GM19463 (cell line): Measurements from ENCODE around the gene BCR.

Experiments used
- ATAC-seq: cut with Tn5 transposase; IDR thresholded peaks from one replicate; pipeline ENCODE4 v1.9.1; 2021; ENCODE audit warnings: mild to moderate bottlenecking, moderate library complexity; ENCODE audit not compliant: unreplicated experiment

Gene BCR

DNA sequence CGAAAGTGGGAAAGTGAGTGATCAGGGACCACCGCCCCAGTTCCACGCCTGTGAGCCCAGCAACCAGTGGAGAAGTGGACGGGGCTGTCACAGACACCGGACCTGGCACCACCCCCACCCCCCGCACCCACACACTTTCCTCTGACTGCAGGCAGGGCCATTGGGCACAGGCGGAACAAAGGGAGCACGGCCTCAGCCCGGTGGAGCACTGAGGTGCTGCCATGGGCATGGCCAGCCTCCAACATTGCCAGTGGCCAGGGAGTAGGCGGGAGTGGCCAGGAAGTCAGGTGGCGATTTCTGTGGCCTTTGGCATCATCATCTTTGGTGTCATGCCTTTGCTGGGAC, 78.5 kb downstream of the BCR start:
- no peak for ATAC-seq

DNA sequence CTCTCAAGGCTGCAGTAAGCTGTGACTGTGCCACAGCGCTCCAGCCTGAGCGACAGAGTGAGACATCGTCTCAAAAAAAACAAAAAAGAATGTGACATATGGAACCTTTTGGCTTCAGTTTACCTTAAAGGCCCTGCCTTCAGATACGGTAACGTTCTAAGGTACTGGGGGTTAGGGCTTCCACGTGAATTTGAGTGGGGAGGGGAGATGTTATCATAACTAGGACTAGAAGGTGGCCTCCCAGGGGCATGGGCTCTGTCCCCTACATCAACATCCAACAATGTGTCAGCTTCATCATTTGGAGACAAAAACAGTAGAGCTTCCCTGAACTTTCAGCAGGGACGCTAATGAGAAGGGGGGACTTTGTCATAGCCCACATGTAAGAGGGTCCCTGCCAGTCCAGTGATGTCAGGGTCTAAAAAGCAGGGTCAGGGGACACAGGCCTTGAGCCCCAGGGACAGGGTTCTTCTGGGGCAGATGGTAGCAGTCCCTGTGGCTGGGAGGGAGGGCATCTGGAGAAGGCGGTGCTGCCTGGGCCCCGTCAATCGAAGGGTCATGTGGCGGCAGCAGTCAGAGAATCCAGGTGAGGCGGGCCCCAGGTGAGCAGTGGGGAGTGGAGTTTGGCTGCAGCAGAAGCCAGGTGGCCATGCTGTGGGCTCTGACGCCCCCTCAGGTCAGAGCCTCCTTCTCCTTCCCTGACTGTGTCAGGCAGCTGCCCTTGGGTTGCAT, 79.8 kb downstream of the BCR start:
- no peak for ATAC-seq

DNA sequence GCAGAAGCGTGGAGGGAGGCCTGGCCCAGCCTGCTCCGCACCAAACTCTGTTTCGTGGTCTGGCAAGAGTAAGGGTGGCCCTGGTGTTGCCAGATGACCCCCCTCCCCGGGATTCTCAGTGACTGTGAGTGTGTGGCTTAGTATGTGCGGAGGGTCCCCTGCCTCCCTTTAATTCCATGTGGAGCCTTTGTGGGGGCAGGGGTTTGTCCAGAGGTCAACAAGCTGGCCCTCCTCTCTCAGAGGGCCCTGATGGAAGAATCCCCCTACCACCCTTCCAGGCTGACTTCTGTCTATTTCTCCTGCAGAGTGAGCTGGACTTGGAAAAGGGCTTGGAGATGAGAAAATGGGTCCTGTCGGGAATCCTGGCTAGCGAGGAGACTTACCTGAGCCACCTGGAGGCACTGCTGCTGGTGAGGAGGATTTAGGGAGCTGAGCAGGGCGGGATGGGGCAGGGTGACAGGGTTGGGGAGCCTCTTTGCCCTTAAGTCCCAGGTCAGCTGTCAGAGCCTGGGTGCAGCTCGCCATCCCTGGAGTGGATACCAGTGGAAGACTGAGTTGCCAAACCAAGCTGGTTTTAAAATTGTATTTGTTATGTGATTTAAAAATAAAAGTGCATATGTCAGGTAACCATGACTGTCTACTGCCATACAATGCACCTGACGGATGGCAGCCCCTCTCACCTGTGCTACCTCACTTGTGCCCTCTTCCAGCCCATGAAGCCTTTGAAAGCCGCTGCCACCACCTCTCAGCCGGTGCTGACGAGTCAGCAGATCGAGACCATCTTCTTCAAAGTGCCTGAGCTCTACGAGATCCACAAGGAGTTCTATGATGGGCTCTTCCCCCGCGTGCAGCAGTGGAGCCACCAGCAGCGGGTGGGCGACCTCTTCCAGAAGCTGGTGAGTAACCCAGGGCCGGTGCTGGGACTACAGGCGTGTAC, 80.6 kb downstream of the BCR start:
- no peak for ATAC-seq

DNA sequence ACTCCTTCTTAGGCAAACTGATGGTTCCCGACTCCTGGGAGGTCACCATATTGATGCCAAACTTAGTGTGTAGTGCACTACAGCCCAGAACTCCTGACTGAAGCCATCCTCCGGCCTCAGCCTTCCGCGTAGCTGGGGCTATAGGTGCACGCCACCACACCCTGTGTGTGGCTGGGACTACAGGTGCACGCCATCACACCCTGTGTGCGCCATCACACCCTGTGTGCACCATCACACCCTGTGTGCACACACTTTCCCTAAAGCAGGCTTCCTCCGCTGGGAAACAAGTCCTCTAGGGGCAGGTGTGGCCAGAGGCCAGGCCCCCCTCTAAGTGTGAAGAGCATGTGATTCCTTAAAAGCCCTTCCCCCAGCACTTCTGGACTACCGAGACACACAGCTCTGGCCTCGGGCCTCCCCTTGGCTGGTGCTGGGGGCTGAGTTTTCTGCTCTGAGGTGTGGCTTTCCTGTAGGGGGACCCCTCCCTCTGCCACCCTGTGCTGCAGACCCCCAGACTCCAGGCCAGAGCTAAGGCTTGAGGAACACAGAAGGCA, 81.7 kb downstream of the BCR start:
- ATAC-seq, result no peak

DNA sequence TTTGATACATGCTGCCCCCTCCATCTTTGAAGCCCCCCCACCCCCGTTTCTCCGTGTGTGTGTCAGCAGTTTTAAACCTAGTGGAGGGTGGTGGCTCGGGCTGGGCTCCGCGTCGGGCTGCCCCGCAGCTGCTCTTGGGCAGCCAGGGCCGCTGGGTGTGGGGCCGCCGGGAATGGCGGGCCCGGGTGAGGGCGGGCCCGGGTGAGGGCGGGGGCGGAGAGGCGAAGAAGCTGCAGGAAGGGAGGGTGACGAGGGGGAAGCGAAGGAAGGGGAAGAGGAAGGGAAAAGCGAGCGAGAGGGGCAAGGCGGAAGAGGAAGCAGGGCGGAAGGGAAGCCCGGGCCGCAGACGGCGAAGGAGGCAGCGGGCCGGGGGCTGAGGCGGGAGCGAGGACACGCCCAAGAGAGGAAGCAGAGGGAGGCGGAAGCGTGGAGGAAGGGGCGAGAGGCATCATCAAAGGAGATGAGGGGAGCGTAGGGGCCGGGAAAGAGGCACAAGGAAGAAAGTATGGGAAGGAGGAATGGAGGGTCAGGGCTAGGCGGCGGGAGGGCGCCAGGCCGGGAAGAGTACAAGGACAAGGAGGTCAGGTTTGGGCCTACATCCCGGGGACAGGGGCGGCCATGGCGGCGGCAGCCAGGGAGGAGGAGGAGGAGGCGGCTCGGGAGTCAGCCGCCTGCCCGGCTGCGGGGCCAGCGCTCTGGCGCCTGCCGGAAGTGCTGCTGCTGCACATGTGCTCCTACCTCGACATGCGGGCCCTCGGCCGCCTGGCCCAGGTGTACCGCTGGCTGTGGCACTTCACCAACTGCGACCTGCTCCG, 82.4 kb downstream of the BCR start:
- ATAC-seq, result no peak

DNA sequence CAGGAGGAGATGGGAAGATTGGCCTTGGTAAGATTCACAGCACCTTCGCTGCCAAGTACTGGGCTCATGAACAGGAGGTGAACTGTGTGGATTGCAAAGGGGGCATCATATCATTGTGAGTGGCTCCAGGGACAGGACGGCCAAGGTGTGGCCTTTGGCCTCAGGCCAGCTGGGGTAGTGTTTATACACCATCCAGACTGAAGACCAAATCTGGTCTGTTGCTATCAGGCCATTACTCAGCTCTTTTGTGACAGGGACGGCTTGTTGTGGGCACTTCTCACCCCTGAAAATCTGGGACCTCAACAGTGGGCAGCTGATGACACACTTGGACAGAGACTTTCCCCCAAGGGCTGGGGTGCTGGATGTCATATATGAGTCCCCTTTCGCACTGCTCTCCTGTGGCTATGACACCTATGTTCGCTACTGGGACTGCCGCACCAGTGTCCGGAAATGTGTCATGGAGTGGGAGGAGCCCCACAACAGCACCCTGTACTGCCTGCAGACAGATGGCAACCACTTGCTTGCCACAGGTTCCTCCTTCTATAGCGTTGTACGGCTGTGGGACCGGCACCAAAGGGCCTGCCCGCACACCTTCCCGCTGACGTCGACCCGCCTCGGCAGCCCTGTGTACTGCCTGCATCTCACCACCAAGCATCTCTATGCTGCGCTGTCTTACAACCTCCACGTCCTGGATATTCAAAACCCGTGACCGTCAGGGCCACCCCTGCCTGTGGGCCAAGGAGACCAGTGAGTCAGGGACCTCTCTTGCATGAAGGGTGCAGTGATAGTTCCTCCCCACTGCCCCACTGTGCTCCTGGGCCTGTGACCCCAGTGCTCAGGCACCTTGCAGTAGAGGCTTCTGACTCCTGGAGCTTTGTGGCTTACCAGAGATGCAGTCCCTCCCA, 83.6 kb downstream of the BCR start:
- no peak for ATAC-seq

DNA sequence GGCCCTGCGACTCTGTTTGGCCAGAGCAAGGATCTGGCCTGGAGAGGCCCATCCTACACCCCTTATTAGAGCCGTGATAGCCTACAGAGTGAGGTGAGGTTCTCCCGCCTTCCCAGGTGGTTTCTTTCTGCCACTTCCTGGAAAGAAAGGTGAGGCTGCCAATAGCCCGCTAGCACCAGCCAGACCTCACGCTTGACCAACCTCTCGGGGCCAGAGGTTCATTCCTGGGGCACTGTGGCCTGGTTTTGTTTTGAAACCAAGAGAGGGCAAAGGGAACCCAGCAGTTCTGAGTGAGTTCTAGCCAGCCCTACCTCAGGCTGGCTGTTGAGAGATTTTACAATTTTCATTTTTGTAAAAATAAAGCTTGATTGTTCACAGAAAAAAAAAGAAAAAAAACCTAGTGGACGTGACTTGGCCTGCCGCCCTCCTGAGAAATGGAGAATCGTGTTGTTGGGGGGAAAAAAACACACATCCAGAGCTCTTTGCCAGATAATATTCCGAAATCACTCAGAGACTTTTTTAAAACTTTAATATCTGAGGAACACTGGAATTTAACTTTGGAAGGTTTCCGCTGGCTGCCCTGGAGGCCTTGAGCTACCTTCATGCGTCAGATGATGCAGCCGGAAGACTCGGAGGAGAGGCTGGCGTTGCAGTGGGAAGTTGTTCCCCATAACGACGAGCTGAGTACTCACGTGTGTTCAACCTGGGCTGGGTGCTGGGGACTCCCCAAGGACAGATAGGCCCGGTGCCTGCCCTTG, 84.5 kb downstream of the BCR start:
- ATAC-seq, result no peak

DNA sequence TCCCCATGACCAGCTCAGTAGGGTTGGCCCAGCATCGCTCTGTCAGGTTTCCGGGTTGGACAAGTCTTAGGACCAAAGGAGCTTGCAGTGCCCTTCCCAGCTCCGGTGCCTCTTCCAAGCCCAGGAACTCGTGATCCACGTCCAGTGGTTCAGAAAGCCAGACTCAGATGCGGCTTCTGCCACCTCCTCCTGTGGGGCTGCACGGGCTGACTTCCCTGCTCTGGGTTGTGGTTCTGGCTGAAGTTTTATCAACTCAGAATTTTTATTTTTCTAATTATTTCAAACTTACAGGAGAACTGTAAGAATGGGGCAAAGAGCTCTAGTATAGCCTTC, 85.0 kb downstream of the BCR start:
- no peak for ATAC-seq

DNA sequence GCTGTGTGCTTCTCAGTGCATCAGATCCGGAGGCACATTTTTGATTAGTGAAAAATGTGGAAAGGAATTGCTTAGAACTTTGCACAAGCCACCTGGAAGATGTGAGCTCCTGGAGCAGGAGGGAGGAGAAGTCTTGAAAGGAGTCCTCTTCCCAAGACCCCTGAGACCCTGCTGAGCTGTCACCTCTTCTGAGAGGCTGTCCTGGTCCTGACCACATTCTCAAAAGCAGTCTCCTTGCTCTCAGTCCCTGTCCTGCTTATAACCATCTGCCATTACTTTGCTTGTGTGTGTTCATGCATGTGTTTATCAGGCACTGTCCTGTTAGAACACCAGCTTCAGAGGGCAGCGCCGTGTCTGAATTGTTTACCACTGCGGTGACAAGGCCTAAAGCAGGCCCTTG, 86.5 kb downstream of the BCR start:
- ATAC-seq, result no peak

DNA sequence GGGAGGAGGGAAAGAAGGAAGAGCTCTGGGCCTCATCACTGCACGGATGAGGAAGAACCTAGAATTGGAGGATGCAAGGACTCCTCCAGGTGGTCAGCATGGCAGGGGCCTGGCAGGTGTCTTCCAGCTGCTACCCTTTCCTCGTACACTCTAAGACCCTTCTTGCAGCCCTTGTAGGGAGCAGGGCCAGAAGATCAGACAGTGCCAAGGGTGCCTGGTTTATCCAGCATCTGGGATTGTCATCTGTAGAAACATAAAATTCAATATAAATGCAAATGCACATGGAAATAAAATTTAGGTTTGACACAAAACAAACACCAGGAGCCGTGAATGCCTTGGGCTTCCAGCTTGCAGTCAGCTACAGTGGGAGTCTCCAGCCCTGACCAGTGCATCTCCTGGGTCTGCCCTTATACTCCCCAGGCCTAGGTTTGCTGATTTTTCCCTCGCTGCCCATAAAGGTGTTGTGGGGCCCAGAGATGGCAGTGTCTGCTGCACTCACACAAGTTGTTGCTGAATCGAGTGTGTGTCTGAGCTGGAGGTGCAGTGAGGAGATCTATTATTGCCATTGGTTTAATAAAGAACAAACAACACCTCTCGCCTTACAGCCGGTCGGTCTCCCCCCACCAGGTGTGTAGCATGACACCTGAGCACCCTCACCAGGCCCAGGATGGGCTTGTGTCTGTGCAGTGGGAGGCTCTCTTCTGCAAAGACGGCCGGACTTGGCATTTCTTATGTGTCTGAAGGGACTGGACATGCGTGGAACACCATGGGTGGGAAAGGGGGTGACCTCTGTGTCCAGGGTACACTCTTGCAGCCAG, 87.1 kb downstream of the BCR start:
- ATAC-seq, result no peak

DNA sequence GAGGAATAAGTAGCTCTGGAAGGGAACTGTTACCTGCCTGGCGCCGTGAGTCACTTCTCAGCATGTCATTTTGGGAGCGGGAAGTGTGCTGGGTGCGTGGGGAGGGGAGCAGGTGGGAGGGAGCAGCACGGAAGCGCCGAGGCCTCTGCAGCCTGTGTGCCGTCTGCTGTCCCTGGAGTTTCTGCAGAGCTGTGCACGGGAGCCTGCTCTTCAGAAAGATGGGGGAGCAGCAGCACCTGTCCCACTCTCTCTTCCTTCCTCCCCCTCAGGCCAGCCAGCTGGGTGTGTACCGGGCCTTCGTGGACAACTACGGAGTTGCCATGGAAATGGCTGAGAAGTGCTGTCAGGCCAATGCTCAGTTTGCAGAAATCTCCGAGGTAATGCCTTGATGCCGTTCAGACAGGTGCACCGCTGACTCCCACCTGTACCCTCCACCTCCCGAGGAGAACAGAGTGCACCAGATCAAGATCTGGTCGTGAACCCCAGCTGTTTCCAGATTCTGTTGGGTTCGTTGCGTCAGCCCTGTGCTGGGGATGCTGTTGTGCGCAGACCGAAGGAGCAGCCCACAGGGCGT, 87.9 kb downstream of the BCR start:
- no peak for ATAC-seq

DNA sequence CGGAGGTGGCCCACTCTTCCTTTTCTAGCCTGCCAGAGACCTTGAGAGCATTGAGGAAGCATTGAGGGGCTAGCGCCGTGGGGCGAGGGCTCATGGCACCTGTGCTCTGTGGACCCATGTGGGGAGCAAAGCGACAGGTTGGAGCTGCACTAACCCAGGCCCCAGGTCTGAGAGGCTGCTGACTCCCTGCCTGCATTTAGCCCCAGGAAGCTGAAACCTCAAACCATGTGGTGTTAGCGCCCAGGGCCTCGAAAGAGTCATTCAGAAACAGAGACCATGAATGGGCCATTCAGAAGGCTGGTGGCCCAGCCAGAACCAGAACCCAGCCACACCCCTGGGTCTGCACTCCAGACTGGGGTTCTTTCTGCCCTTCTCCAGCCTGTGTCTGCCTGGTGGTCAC, 88.6 kb downstream of the BCR start:
- ATAC-seq, result no peak

DNA sequence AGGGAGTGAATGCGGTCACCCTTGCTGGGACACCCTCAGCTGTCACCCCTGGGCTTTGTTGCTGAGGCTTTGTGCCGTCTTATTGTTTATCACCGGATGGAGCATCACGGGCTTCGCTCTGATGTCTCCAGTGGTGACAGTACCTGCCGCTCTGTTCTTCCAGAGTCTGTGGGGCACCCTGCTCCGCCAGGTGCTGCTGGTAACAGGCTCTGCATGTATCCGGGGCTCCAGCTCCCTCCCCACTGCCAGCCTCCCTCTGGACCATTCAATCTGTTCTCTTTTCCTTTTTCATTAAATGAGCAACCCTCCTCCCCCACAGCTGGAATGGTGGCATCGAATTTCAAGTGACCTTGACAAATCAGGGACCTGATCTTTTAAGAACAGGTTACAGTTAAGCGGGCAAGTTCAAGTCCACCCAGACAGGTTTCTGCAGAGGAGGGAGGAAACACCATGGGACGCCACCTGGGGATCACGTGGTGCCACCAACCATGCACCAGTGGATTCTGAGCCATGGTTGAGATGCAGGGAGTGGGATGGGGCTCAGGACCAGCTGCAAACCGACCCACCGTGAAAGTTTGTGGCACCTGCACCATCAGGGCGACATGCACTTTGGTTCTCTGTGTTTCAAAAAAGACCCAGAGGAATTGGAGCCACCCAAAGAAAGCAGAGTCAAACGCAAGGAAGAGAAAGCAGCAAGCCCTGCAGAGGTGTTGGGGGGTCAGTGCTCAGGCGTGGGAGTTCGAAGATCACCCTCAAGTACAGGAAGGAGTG, 89.3 kb downstream of the BCR start:
- no peak for ATAC-seq

DNA sequence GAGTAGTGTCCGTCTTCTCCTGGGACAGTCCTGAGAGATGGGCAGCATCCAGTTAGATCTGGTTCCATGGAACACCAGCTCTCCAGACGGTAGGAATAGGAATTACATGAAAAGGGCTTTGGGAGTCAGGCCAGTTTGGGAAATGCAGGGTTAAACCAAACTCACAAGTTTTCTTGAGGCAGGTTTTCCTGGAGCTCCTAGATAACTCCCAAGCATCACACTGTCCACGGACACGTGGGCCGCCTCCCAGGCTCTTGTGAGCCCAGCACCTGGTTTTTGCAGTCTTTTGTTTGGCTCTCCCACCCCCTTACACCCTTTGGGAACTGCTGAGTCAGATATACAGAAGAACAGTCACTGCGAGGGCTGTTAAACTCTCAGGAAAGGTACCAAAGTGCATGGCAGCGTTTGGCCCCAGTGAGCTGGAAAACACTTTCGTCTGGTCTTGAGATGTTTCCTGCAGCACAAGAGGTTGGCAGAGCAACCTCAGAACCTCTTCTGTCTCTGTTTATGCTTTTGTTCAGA, 90.0 kb downstream of the BCR start:
- no peak for ATAC-seq

DNA sequence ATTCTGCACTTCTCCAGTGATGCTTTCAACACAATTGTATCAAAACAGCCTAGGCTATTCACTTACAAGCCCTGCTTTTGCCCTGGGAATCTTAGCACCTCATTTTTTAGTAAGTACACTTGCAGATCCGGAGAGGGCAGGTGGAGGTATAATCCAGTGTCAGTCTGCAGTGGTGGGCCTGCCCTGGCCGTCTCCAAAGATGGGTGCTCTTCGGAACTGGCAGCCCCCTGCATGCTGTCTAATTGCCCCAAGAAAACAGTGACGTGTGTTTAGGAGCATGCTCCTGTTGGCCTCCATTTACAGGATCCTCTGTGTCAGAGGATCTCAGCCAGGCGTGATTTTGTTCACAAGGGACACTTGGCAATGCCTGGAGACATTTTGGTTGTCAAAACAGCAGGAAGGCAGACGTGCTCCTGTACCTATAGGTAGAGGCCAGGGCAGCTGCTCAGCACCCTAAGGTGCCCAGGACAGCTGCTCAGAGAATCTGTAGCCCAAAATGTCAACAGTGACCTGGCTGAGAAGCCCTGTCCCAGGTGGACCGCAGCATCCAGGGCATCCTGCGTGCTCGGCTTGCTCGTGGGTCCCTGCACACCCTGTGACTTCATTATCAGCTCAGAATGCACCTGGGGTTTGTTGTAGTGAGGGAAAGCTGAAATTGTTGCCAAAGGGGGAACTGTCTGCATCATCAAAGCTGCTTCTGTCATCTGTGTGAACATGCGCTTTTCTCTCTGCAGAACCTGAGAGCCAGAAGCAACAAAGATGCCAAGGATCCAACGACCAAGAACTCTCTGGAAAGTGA, 90.7 kb downstream of the BCR start:
- ATAC-seq, result no peak

DNA sequence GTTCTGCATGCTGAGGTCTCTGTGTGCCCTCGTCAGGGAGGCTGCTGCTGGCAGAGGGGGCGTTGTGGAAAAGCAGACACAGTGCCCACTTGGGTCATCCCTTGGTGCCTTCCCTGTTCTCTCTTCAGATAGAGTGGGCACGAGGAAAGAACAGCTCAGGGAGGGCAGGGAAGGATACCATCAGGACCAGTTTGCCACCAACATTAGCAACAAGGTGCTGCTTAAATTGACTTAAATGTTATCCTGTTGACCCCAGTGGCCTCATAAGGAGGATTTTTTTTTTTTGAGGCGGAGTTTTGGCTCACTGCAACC, 91.2 kb downstream of the BCR start:
- ATAC-seq, result no peak

DNA sequence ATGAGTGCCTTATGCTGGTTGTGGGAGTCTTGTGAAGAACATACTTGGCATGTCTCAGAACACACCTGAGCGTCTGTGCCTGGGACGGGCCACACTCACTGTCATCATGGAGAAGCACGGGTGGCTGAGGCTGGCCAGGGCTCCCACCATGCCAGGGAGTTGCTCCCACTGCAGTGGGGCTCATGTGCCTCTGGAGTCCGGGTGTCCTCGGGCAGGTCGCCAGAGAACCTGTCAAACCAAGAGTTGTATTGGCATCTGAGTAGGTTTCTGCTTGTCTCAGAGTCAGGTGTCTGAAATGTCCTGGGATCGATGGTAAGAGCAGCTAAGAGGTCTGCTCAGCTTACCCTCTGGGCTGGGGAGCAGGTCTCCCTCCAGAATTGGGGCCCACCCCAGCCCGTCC, 92.1 kb downstream of the BCR start:
- no peak for ATAC-seq
